ENCODE measurements around the gene SLPI.

SLPI gene

DNA sequence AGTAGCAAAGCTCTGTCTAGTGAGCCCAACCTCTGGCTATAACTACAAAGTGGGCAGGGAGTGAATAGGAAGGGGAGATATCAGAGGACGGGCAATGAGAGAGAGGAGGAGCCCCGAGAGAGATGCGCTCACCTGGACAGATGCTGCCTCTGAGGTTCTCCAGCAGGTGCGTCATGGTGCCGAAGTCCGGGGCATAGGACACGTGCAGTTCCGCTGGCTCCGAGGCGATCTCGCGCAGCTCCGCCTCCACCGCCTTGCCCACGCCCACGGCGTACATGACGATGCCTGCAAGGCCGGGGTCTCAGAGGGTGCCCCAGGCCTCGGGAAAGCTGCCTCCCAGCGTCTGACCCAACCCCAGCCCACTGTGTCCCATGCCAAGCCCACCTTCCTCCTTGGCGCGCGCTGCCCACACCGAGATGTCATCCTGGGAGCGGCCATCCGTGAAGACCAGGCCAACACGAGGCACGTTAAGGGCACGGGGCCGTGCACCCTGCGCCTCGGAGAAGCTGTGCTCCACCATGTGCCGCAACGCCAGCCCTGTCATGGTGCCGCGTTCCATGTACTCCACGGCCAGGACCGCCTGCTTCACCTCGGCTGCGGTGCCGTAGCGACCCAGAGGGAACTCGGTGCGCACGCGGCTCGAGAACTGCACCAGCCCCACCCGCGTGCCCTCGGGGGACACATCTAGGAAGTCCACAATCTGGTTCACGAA, 43.6 kb upstream of the SLPI start:
- DNase-seq (ENCODE audit: low spot score): no peak
- TF ChIP-seq, protein P1, sequence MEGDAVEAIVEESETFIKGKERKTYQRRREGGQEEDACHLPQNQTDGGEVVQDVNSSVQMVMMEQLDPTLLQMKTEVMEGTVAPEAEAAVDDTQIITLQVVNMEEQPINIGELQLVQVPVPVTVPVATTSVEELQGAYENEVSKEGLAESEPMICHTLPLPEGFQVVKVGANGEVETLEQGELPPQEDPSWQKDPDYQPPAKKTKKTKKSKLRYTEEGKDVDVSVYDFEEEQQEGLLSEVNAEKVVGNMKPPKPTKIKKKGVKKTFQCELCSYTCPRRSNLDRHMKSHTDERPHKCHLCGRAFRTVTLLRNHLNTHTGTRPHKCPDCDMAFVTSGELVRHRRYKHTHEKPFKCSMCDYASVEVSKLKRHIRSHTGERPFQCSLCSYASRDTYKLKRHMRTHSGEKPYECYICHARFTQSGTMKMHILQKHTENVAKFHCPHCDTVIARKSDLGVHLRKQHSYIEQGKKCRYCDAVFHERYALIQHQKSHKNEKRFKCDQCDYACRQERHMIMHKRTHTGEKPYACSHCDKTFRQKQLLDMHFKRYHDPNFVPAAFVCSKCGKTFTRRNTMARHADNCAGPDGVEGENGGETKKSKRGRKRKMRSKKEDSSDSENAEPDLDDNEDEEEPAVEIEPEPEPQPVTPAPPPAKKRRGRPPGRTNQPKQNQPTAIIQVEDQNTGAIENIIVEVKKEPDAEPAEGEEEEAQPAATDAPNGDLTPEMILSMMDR (IDR thresholded peaks at IDR 0.05; ENCODE audit: borderline replicate concordance, control extremely low read depth, extremely low read depth, insufficient read depth, missing control alignments): no peak
- in situ Hi-C loops (cut with MboI; ENCODE audit: low sequenced_read_pairs, unreplicated experiment): no loop called here

DNA sequence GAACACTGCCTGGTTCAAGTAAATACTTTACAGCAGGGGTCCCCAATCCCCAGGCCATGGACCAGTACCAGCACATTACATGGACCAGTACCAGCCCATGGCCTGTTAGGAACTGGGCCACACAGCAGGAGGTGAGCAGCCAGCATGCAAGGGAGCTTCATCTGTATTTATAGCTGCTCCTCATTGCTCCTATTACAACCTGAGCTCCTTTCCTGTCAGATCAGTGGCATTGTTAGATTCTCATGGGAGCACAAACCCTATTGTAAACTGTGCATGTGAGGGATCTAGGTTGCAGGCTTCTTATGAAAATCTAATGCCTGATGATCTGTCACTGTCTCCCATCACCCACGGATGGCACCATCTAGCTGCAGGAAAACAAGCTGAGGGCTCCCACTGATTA, 40.3 kb upstream of the SLPI start:
- TF ChIP-seq, protein P1 (IDR thresholded peaks at IDR 0.05; ENCODE audit: borderline replicate concordance, control extremely low read depth, extremely low read depth, insufficient read depth, missing control alignments): no peak
- in situ Hi-C loops (cut with MboI; ENCODE audit: low sequenced_read_pairs, unreplicated experiment): no loop called here
- DNase-seq (ENCODE audit: low spot score): no peak

DNA sequence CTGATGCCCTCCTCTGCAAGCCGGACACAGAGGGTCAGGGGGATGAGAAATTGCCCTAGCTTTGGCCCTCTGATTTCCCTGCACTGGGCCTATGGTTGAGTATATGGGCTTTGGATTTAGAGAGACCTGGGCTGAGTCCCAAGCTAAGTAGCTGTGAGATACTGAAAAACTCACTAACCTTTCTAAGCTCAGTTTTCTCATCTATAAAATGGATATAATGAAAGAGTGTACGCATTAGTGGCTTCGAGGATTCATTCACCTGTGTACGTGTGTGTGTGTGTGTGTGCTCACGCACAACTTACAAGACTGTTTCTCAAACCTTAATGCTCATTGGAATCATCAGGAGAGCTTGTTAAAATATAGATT, 39.6 kb upstream of the SLPI start:
- TF ChIP-seq, protein P1 (IDR thresholded peaks at IDR 0.05; ENCODE audit: borderline replicate concordance, control extremely low read depth, extremely low read depth, insufficient read depth, missing control alignments): no peak
- DNase-seq (ENCODE audit: low spot score): no peak
- in situ Hi-C loops (cut with MboI; ENCODE audit: low sequenced_read_pairs, unreplicated experiment): no loop called here

DNA sequence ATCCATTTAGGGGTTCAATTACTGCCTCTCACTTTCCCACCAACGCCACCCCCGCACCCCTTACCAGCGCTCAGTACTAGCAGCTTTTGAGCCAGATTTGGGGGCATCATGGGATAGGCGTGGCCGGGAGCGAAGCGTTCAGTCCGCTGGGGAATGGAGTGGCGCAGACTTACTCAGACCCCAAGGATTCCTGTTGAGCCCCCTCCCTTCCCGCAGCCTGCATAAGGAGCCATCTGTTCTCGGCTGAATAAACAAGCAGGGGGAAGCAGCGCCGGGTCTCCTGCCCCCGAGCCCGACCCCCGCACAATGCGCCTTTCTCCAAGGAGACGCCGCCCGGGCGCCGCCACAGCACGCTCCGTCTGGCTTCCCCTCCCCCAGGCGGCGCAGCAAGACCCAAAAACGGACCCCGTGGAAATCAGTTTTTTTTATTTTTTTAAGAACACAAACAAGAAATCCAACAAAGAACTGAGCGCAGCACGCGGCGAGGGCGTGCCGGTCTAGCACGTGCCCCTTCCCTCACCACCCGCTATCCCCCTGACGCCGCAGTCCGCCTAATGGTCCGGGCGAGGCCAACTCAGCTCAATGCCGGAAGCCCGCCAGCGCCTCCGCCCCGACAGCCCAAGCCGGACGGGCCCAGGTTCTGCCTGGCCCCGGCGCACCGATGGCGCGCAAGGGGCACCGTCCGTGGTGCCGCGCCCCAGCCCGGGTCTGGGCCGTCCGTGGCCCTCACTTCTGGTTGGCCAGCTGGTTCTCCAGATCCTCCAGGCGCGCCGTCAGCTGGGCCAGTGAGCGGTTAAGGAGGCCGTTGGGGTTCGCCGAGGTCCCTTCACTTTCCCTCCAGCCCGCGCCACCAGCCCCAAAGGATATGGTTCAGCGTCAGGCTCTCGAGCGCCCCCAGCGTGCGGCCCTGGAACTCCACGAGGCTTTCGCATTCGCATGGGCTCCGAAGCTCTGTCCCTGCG, 39.0 kb upstream of the SLPI start:
- TF ChIP-seq, protein P1 (IDR thresholded peaks at IDR 0.05; ENCODE audit: borderline replicate concordance, control extremely low read depth, extremely low read depth, insufficient read depth, missing control alignments): peak; percentile 89
- in situ Hi-C loops (cut with MboI; ENCODE audit: low sequenced_read_pairs, unreplicated experiment): no loop called here
- peak; percentile 86 for DNase-seq (ENCODE audit: low spot score)

DNA sequence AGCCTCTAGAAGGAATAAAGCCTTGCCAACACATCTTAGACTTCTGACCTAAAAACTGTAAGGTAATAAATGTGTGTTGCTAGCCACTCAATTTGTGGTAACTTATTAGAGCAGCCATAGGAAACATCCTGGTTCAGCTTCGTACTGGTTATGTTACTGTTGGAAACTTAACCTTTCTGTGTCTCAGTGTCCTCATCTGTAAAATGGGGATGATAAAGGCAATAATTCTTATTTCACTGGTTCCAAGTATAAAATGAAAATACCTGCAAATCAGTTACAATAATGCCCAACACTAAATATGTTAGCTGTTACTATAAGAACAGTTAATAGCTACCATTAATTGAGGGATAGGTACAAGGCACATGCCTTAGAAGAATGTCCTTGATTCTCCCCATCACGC, 38.0 kb upstream of the SLPI start:
- DNase-seq (ENCODE audit: low spot score): no peak
- TF ChIP-seq, protein P1 (IDR thresholded peaks at IDR 0.05; ENCODE audit: borderline replicate concordance, control extremely low read depth, extremely low read depth, insufficient read depth, missing control alignments): no peak
- in situ Hi-C loops (cut with MboI; ENCODE audit: low sequenced_read_pairs, unreplicated experiment): no loop called here

DNA sequence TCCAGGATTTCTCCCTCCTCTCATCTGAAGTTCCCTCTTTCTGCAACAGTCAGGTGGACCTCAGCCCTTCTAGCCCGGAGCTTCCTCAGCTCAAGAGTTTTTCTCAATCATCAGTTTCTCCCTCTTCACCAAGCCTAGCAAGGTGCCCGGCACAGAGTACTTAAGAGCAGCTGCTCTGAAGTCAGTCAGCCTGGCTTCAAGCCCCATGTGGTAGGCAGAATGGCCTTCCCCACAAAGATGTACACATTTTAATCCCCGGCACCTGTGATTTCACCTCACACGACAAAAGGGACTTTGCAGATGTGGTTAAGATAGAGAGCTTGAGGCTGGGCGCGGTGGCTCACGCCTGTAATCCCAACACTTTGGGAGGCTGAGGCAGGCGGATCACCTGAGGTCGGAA, 37.2 kb upstream of the SLPI start:
- no peak for DNase-seq (ENCODE audit: low spot score)
- TF ChIP-seq, protein P1 (IDR thresholded peaks at IDR 0.05; ENCODE audit: borderline replicate concordance, control extremely low read depth, extremely low read depth, insufficient read depth, missing control alignments): no peak
- in situ Hi-C loops (cut with MboI; ENCODE audit: low sequenced_read_pairs, unreplicated experiment): no loop called here

Measured in GM13976 (cell line).